Measurements from ENCODE around the gene FRY. TPM values are rescaled to one million over a fixed set of nuclear protein-coding genes. Genes with fewer than 3 reads are reported as not detected.
"Not testable (repeated sequence)": the region's sequence is repeated elsewhere in the genome, so short reads cannot be mapped to it uniquely, and the experiment has no call there.

The FRY gene
- 10 to 100 TPM; 44.1 to 57.3 (median 49.9) TPM for polyA plus RNA-seq (ENCODE audit: insufficient read length in 4 of 4)

GRCh38 chr13:32031025-32031814, at the start of gene FRY:
Gene FRY, plus strand, starts transcription at chr13:32031774. Its CDS starts 22 bp downstream, at chr13:32031796.
- DNase-seq (ENCODE audit: low read depth in 4 of 4, low spot score in 2 of 4), result peak in 2 of 4 donors; percentile 61 to 62

GRCh38 chr13:31982124-31982523, 49.5 kb upstream of the FRY start:
- no peak for DNase-seq (ENCODE audit: low read depth in 4 of 4, low spot score in 2 of 4)

- DNase-seq (ENCODE audit: low read depth in 4 of 4, low spot score in 2 of 4), result no peak
These were observed 49.0 kb upstream of the FRY start for GRCh38 chr13:31982540-31982939.

GRCh38 chr13:31983696-31984095, 47.9 kb upstream of the FRY start:
- not testable (repeated sequence) for DNase-seq (ENCODE audit: low read depth in 4 of 4, low spot score in 2 of 4)

GRCh38 chr13:31984388-31984787, 47.2 kb upstream of the FRY start:
- DNase-seq (ENCODE audit: low read depth in 4 of 4, low spot score in 2 of 4), result not testable (repeated sequence)

GRCh38 chr13:31986676-31987470, 44.7 kb upstream of the FRY start:
- DNase-seq (ENCODE audit: low read depth in 4 of 4, low spot score in 2 of 4), result no peak

- no peak for DNase-seq (ENCODE audit: low read depth in 4 of 4, low spot score in 2 of 4)
These were observed 43.9 kb upstream of the FRY start for GRCh38 chr13:31987535-31988170.

- not testable (repeated sequence) for DNase-seq (ENCODE audit: low read depth in 4 of 4, low spot score in 2 of 4)
These were observed 37.2 kb upstream of the FRY start for GRCh38 chr13:31994367-31994766.

- no peak for DNase-seq (ENCODE audit: low read depth in 4 of 4, low spot score in 2 of 4)
These were observed 35.0 kb upstream of the FRY start for GRCh38 chr13:31996601-31997000.

- DNase-seq (ENCODE audit: low read depth in 4 of 4, low spot score in 2 of 4), result no peak
These were observed 33.9 kb upstream of the FRY start for GRCh38 chr13:31997641-31998040.

GRCh38 chr13:31998131-31998530, 33.4 kb upstream of the FRY start:
- DNase-seq (ENCODE audit: low read depth in 4 of 4, low spot score in 2 of 4), result no peak

- DNase-seq (ENCODE audit: low read depth in 4 of 4, low spot score in 2 of 4), result not testable (repeated sequence)
These were observed 30.8 kb upstream of the FRY start for GRCh38 chr13:32000754-32001153.

GRCh38 chr13:32001154-32001768, 30.3 kb upstream of the FRY start:
- no peak for DNase-seq (ENCODE audit: low read depth in 4 of 4, low spot score in 2 of 4)

- no peak for DNase-seq (ENCODE audit: low read depth in 4 of 4, low spot score in 2 of 4)
These were observed 29.8 kb upstream of the FRY start for GRCh38 chr13:32001769-32002168.

- DNase-seq (ENCODE audit: low read depth in 4 of 4, low spot score in 2 of 4), result no peak
These were observed 28.7 kb upstream of the FRY start for GRCh38 chr13:32002873-32003272.

GRCh38 chr13:32007494-32007893, 24.1 kb upstream of the FRY start:
- no peak for DNase-seq (ENCODE audit: low read depth in 4 of 4, low spot score in 2 of 4)

GRCh38 chr13:32008518-32009175, 22.9 kb upstream of the FRY start:
- no peak for DNase-seq (ENCODE audit: low read depth in 4 of 4, low spot score in 2 of 4)

GRCh38 chr13:32009362-32009761, 22.2 kb upstream of the FRY start:
- no peak for DNase-seq (ENCODE audit: low read depth in 4 of 4, low spot score in 2 of 4)

GRCh38 chr13:32010136-32010535, 21.4 kb upstream of the FRY start:
- no peak for DNase-seq (ENCODE audit: low read depth in 4 of 4, low spot score in 2 of 4)

- no peak for DNase-seq (ENCODE audit: low read depth in 4 of 4, low spot score in 2 of 4)
These were observed 19.6 kb upstream of the FRY start for GRCh38 chr13:32011971-32012370.

Data from left renal cortex interstitium (tissue), 4 donors.